Stimulated activated CD4-positive, alpha-beta T cell treated with anti-CD3 and anti-CD28 coated beads, Interleukin-2, amount 100 ng/mL, for 48 hours (primary cell): ENCODE measurements around the gene ARSK.

ENCODE experiments used
- DNase-seq, 2 donors: peaks; one replicate each; pipeline ENCODE4 v3.0.0-alpha.2; 2020

The ARSK gene, protein sequence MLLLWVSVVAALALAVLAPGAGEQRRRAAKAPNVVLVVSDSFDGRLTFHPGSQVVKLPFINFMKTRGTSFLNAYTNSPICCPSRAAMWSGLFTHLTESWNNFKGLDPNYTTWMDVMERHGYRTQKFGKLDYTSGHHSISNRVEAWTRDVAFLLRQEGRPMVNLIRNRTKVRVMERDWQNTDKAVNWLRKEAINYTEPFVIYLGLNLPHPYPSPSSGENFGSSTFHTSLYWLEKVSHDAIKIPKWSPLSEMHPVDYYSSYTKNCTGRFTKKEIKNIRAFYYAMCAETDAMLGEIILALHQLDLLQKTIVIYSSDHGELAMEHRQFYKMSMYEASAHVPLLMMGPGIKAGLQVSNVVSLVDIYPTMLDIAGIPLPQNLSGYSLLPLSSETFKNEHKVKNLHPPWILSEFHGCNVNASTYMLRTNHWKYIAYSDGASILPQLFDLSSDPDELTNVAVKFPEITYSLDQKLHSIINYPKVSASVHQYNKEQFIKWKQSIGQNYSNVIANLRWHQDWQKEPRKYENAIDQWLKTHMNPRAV

DNA sequence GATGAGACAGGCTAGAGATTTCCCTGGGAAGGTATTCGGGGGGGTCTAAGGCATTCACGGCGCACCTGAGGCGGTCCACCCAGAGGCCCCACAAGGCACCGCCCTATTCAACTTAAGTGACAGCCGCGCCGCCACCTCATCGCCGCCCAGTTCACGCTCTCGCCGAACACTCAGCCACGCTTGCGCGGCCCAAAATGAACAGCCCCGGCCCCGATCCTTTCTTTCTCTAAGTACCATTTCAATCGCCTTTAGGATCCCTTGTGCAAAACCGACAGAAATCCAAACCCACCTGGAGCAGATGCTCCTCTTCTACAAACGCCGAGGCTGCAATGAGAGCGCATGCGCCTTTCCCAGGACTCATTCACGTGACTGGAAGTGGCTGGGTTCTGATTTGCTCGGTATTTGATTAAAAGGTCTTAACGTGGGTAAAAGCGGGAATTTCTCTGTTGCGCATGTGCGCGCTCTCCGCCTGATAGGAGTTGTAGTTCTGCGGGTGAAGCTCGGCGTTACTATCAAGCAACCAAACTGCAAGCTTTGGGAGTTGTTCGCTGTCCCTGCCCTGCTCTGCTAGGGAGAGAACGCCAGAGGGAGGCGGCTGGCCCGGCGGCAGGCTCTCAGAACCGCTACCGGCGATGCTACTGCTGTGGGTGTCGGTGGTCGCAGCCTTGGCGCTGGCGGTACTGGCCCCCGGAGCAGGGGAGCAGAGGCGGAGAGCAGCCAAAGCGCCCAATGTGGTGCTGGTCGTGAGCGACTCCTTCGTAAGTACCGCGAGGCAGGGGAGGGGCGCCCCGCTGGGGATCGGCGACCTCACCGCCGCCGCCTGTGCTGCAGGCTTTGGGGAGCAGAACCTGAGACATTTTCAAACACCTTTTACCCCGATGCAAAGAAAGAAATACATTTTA lies at the start of gene ARSK, which contains the start of gene SKIC3:
TSS of gene ARSK (plus strand) at position 455 of the 902 bp plus-strand sequence. CDS start at position 633, 178 bp downstream.
TSS of gene SKIC3 (minus strand) at position 331 of the 902 bp plus-strand sequence. CDS start 7,827 bp downstream, outside the sequence.
- peak; percentile 76 to 81 for DNase-seq

DNA sequence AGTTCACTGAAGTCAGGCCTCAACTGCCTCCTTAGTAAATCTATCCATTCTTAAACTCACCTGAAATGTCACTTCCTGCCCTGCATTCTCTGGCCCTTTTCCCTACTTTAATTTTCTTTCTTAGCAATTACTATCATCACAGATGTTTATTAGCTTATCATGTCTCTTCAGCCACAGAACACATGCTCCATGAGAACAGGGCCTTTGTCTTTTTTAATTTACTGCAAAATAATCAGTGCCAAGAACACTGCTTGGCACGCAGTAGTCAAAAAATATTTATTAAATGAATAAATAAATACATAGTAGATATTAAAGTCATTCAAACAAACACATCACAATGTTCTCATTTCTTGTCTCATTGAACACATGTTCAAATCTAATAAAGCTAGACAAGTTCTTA lies 46.4 kb upstream of the ARSK start:
- DNase-seq, result no peak

DNA sequence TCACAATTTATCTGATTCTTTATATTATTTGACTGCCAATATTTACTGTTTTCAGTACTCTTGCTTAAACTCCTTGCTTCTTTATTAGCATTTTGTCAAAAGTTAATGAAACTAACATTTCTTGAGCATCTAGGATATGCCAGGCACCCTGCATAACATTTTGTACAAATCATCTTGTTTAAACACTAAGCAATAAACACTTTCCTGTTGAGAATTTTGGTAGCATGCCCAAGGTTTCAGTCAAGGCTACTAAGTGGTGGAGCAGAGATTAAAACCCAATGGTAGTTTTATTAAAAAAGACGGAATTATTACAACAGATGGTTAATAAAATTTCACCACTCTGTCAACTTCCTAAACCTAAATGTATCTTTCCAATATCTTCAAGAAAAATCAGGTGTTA lies 43.3 kb upstream of the ARSK start:
- DNase-seq, result no peak

DNA sequence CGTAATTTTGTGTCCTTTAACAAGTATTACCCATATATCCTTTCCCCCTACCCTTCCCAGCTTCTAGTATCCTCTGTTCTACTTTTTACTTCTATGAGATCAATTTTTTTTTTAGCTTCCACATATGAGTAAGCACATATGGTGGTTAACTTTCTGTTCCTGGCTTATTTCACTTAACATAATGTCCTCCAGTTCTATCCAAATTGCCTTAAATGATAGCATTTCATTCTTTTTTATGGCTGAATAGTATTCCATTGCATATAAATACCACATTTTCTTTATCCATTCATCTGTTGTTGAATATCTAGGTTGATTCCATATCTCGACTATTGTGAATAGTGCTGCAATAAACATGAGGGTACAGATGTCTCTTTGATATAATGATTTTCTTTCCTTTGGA lies 36.5 kb upstream of the ARSK start:
- no peak for DNase-seq

DNA sequence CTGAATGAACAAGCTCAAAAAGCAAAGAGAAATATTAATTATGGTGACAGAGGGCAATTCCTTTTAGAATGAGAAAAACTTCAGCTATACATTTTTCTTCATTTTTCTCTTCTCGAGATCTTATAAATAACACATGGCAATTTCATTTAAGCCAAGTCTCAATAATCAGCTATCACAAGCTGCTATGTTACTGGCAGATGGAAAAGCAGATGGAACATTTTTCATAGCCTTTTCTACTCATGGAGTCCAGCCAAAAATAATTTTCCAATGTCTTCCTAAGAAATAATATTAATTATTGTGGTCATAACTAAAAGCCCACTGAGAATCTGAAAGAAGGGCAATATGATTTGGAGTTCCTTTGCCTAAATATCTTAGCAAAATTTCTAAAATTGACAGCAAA lies 35.8 kb upstream of the ARSK start:
- DNase-seq, result no peak

DNA sequence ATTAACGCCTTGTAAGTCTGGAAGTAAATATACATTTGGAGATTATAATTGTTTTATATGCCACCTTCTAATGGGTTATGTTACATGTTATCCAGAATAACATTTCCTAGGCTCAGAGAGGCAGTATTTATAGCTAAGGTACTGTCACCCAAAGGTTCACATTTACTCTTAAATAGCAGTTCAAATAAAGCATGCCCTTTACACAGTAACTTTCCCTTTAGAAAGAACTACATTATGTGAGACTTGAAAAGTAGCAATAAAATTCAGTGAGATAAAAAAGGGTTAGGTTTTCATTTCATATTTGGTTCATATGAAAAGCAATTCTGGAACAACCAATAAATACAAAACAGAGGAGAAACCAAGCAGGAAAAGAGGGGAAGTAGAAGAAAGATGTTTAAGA lies 35.2 kb upstream of the ARSK start:
- DNase-seq, result no peak

DNA sequence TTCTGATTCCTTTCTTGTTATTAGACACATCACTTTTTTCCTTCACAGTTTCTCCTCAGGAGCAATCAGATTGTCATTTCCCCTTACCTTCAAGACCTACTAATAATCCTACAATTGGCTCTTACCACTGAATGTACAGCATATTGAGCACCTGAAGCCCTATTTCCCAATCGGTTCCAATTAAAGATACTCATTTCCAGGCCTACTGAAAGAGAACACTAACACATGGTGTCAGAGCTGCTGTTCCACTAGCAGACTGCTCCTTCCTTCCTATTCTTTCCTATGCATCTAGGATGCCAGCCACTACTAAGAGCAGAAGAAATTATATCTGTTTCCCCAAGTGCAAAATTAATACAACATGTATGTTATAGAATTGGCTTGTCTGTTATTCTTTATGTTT lies 34.7 kb upstream of the ARSK start:
- DNase-seq, result no peak

DNA sequence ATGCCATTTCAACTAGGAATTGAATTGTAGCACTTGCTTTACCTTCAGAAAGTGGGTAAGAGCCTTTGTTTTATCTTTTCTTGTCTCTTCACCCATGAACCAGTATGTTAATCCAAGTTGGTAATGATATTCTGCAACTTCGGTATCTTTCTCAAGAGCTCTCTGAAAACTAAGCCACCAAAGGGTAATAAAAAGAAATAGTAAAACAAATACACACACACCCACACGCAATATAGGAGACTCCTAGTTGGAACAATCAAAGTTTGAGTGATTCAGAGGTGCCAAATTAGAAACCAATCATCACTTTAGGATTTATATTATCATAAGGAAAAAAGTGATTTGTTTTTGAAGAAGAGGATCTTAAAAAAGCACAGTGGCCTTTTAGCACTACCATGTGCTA lies 30.5 kb upstream of the ARSK start:
- DNase-seq, result no peak

DNA sequence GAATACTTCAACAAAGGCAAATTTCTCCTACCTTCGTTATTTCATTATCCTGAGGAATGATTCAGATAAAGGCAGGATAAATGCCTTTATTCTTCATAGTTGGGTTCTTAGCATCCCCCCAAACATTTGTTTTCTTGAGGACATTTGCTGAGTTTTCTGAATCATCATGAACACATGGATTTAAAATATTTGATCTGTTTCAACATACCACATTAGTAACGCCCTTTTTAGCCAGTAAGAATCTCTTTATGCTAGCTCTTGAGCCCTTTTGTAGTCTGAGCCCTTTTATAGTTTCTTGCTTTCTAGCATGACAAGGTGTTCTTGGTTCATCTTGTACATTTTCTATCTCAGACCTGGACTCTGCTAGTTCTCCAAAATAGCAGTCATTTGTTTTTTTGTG lies 28.0 kb upstream of the ARSK start:
- DNase-seq, result no peak

DNA sequence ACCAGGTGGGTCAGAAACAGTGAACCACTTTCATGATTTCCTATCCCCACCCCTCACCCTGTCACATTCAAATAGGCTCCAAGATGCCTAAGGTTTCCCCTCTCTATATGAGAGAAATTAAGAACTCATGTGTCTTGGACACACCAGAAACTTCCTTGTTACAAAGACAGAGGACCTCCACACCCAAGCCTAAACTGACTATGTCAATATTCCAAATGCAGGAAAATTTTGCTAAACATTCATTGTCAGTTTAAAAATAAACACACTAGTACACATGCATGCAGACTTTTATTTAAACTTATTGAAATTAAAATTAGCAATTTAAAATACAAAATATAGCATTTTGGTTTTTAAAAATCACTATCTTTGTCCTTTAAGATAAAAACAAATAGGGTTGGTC lies 26.3 kb upstream of the ARSK start:
- DNase-seq, result no peak

DNA sequence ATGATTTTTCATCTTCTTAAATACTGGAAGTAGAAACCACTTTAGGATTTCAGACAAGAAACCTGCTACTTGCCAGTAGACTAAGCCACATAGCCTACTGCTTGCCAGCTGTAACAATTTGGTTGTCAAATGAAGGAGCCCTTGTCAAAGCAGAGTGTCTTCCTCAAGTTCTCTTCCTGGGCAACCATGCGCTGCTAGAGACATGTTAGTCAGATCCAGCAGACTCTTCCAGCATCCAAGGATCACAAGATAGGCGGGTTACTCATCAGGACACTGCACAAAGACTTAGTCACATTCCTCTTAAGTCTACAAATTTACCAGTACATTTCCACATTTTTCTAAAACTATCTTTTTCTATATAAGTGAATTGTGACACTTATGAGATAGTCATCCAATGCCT lies 24.5 kb upstream of the ARSK start:
- DNase-seq, result no peak

DNA sequence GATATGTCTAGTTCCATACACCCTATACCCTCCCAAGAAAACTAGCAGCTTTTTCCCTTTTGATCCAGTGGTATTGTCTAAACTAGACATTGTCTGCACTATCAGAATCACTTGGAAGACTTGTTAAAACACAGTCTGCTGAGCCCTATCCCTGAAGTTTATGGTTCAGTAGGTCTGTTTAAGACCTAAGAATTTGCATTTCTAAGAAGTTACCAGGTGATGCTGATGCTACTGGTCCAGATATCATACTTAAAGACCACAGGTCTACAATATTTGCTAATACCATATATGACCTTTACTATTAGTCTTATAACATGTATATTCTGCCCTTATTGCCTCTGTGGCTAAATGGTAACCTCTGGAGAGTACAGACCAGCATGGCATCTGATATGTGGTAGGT lies 23.4 kb upstream of the ARSK start:
- no peak for DNase-seq

DNA sequence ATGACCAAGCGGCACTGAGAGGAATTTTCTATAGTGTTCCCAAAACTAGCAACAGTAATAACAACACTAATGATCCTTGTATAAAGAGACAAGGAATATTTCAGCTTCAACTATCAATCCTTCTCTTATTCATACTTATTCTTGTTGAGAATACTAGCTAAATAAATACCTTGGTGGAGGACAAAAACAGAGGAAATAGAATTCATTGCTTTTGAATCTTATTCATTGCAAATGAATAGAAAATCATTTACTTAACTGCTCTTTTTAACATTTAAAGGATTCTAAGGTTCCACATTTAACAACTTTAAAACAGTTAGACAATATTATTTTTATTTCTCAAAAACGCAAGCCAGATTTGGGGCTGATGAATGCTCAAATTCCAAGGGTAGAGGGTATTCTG lies 22.5 kb upstream of the ARSK start:
- no peak for DNase-seq

DNA sequence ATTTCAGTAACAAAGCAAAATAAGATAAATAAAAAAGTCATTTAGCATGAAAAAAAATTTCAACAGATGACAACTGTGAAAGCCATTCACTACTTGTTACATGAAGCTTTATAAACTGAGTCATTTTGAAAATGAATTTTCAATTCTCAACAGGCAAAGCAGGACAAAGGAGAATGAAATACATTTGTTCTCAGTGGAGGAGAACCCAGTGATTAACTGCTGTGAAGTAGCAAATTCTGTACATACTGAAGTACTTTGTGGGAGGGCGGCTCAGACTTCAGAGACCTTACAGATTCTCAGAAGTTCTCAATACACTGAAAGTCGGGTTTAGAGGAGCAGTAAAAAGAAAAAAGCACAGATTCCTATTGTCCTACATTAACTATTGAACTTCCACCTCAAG lies 21.8 kb upstream of the ARSK start:
- DNase-seq, result no peak

DNA sequence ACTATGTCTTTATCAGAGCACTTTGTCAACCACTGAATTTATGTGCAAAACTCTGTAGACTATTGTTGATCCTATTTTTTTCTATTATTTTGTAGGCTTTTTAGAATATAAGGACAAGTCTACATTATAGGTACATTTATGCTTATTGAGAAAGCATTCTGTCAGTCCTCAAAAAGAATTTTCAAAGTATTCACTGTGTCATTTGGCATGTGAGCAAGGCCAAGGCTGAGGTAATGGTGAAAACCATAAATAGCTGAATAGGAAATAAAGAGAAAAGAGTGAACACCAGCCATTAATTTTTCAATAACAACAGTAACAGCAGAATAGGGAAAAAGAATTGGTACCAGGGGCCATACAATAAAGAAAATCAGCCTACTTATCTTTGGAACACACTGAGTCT lies 21.1 kb upstream of the ARSK start:
- no peak for DNase-seq

DNA sequence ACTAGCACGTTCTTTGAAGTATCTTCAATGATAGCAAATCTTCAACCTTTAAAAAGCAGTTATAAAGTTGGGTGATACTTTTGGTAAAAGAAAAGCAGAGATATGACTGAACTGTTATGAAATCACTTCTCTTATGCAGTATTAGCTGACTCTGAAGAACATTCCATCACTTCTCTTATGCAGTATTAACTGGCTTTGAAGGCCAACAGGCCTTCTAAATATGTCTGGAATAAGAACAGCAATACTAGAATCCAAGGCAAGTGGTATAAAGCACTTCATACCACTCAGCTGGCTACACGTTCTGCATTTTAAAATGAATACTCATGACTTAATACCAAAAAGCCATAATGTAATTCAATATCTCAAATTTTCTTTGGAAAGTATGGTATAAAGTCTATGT lies 17.4 kb upstream of the ARSK start:
- DNase-seq, result no peak

DNA sequence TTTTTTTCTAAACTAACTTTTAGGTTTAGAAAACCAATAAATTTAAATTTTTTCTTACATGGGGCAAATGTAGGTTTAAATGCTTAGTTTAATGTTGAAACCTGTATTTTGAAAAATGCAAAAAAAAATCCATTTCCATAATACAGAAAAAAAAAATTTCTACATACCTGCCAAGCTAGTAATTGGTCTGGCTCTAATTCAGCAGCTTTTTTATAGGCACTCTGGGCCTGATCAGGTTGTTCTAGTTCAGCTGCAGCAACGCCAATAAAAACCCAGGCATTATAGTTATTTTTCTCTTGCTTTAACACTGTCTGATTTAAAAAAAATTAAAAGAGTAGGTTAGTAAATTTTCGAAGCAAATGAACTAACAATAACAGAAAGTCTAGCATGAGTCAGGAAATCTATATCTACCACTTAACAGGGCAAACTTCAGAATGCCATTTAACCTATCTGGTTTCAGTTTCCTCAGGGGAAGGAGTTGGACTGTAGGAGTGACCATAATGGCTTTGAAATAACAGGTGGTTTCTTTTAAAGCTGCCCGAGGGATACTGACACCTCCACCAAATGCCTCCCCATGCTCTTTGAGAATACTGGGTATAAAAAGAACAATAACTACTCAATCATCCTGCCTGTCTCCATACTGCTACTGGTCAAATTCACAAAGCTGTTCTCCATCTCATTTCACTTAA lies 11.7 kb upstream of the ARSK start:
- DNase-seq, result no peak

DNA sequence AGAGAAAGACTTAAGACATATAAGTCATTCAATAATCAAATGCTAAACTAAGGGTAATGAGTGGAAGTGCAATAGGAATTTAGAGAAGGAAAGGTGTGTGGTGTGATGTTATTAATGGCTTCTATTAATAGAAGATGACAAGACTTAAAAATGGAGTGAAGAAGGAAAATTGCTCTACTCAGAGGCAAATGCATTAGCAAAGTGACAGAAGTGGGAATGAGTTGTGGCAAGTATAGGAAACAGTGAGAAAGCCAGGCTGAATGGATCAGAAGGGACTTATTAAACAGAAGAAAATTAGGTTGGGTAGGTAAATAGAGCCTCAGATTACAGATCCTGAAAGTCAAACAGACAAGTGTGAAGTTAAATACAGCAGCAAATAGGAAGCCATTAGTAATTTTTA lies 5.9 kb upstream of the ARSK start:
- no peak for DNase-seq

DNA sequence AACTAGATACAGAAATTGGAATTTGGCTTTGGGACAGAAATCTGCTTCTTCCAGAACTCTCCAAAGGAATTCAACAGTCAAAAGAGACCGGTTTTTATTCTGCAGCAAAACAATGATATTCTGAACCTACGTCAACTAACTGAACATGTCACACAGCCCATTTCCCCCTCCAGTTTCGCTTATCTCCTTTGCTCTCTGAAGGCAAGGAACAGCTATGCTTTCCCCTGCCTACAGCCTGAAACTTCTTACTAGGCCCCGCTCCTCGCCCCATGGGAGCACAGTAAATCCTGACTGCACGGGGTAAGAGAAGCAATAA lies 612 bp upstream of the ARSK start:
- no peak for DNase-seq

DNA sequence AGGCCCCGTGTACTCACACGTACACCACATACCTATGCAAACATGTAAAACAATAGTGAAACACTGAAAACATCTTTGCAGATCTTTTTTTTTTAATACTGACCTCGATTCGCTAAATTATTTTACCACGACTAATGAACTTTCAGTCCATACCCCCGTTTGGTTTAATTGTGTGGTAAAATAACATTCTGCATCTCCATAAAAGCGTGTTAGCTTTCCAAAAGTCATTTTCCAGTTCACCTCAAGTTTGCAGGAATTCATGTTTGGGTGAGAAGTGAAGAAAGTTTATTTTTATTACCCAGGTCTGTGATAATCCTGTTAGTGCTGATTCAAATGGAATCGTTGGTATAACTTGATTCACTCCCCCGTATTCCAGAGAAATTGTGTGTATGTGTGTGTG lies 652 bp downstream of the ARSK start:
- DNase-seq, result no peak

DNA sequence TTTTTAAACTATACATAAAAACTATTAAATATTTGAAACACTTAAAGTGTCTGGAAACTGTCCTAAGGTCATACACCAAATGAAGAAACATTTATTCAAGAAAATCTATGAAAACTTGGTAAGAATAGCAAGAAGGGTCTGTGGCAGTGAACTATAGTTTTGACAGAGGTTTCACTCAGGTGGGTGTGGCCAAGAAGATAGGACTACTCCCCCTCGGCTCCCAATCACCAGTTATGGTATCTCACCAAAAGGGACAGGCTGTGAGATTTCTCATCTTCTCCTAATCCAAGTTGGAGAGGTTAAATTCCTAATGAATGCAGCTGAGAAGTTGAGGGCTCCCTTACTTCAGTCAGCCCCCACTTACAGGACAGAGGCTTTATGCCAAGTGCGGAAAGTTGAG lies 2.9 kb downstream of the ARSK start:
- DNase-seq, result no peak

DNA sequence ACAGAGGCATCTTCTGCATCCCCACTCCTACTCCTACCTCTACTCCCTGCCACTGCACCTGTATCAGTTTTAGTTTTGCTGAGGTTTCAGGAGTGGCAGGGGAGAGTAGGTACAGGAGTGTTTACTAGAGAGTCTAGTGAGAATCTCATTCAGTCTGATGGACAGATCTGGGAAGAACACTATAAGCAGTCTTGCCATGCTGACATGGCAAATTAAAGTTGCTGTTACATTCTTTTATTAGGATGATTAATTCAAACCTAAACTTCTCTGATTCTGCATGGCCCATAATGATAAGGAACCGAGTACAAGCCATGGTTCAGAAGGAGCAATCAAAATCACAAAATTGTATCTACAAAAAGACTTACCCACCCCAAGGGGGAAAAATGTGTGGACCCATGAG lies 7.4 kb downstream of the ARSK start:
- no peak for DNase-seq

DNA sequence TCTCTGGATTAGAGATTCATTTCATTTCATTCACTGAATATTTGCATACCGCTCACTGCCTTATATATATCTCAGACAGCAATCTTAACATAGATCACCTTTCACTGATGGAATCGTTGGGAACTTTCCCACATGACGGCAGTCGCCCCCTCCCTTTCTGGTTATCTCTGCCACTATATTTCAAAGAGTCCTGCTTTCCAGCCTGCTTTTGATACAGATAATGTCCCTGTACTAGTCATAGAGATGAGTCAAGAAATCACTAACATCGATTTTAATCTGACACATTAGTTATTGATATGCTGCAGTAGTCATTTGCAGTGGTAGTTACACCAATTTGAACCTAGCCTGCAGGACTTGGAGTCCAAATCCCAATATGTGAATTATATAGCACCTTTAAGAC lies 8.5 kb downstream of the ARSK start:
- no peak for DNase-seq
